ENCODE data around the gene HERC4. TPM values are rescaled to one million over a fixed set of nuclear protein-coding genes. Genes with fewer than 3 reads are reported as not detected.
A peak's percentile ranks its signal among the peaks of the same experiment; 100 is the strongest.

The HERC4 gene
- total RNA-seq, 1 donor from 2014 or later: 59.4 TPM

- no peaks in the 10 kb centered on the region for H3K27me3 Mint-ChIP-seq (ENCODE audit: unreplicated experiment)
- peak overlapping the region; percentile 42 for H3K27ac Mint-ChIP-seq (ENCODE audit: unreplicated experiment)
- H3K9me3 Mint-ChIP-seq (ENCODE audit: unreplicated experiment): no peaks in the 10 kb centered on the region
- no peak overlapping the region for H3K4me3 Mint-ChIP-seq (ENCODE audit: unreplicated experiment)
- no peak for TF ChIP-seq CTCF (IDR thresholded peaks at IDR 0.05)
- no peak for DNase-seq (ENCODE audit: extremely low spot score, unreplicated experiment)
- no peaks in the 10 kb centered on the region for H3K4me1 Mint-ChIP-seq (ENCODE audit: unreplicated experiment)
- peaks cover 40% of the 10 kb centered on the region for H3K36me3 Mint-ChIP-seq (ENCODE audit: unreplicated experiment)
These were observed 140.7 kb downstream of the HERC4 start for GRCh38 chr10:67934336-67934735.

GRCh38 chr10:67933199-67933598 lies 141.9 kb downstream of the HERC4 start:
- no peak for TF ChIP-seq CTCF (IDR thresholded peaks at IDR 0.05)
- H3K27me3 Mint-ChIP-seq (ENCODE audit: unreplicated experiment): no peaks in the 10 kb centered on the region
- no peaks in the 10 kb centered on the region for H3K9me3 Mint-ChIP-seq (ENCODE audit: unreplicated experiment)
- peaks cover 42% of the 10 kb centered on the region for H3K36me3 Mint-ChIP-seq (ENCODE audit: unreplicated experiment)
- no peaks in the 10 kb centered on the region for H3K4me1 Mint-ChIP-seq (ENCODE audit: unreplicated experiment)
- DNase-seq (ENCODE audit: extremely low spot score, unreplicated experiment): no peak
- H3K4me3 Mint-ChIP-seq (ENCODE audit: unreplicated experiment): no peak overlapping the region
- H3K27ac Mint-ChIP-seq (ENCODE audit: unreplicated experiment): no peak overlapping the region

- Mint-ChIP-seq H3K36me3 (ENCODE audit: unreplicated experiment) (peaks cover 38% of the 10 kb centered on the region), H3K27me3 (ENCODE audit: unreplicated experiment) (no peaks in the 10 kb centered on the region), H3K9me3 (ENCODE audit: unreplicated experiment) (no peaks in the 10 kb centered on the region), H3K4me3 (ENCODE audit: unreplicated experiment) (no peak overlapping the region), H3K4me1 (ENCODE audit: unreplicated experiment) (peaks cover 10% of the 10 kb centered on the region), H3K27ac (ENCODE audit: unreplicated experiment) (no peak overlapping the region)
- TF ChIP-seq CTCF (IDR thresholded peaks at IDR 0.05): no peak
- no peak for DNase-seq (ENCODE audit: extremely low spot score, unreplicated experiment)
These were observed 148.1 kb downstream of the HERC4 start for GRCh38 chr10:67926951-67927350.

- no peak for TF ChIP-seq CTCF (IDR thresholded peaks at IDR 0.05)
- H3K4me1 Mint-ChIP-seq (ENCODE audit: unreplicated experiment): peaks cover 10% of the 10 kb centered on the region
- no peak overlapping the region for H3K4me3 Mint-ChIP-seq (ENCODE audit: unreplicated experiment)
- H3K27ac Mint-ChIP-seq (ENCODE audit: unreplicated experiment): no peak overlapping the region
- H3K9me3 Mint-ChIP-seq (ENCODE audit: unreplicated experiment): no peaks in the 10 kb centered on the region
- peaks cover 38% of the 10 kb centered on the region for H3K36me3 Mint-ChIP-seq (ENCODE audit: unreplicated experiment)
- no peak for DNase-seq (ENCODE audit: extremely low spot score, unreplicated experiment)
- no peaks in the 10 kb centered on the region for H3K27me3 Mint-ChIP-seq (ENCODE audit: unreplicated experiment)
These were observed 149.6 kb downstream of the HERC4 start for GRCh38 chr10:67925449-67926005.

- no peaks in the 10 kb centered on the region for H3K27me3 Mint-ChIP-seq (ENCODE audit: unreplicated experiment)
- peaks cover 32% of the 10 kb centered on the region for H3K36me3 Mint-ChIP-seq (ENCODE audit: unreplicated experiment)
- H3K4me3 Mint-ChIP-seq (ENCODE audit: unreplicated experiment): no peak overlapping the region
- H3K4me1 Mint-ChIP-seq (ENCODE audit: unreplicated experiment): peaks cover 10% of the 10 kb centered on the region
- H3K9me3 Mint-ChIP-seq (ENCODE audit: unreplicated experiment): no peaks in the 10 kb centered on the region
- TF ChIP-seq CTCF (IDR thresholded peaks at IDR 0.05): no peak
- no peak for DNase-seq (ENCODE audit: extremely low spot score, unreplicated experiment)
- no peak overlapping the region for H3K27ac Mint-ChIP-seq (ENCODE audit: unreplicated experiment)
These were observed 150.9 kb downstream of the HERC4 start for GRCh38 chr10:67924136-67924535.

All from osteocyte (in vitro differentiated cells).